HCT116 (cell line): ENCODE data around the gene TTBK1. TPM values are rescaled to one million over a fixed set of nuclear protein-coding genes. Genes with fewer than 3 reads are reported as not detected.

ENCODE experiments used
- ATAC-seq: fragments of 200-7000 bp; cut with Tn5 transposase; 2 replicates; pipeline ENCODE4 v1.9.1; 2020; ENCODE audit warnings: mild to moderate bottlenecking, moderate library complexity
- BruUV-seq: library from RNA; stranded (reverse); fragments of 400-500 nt; replicated peaks from 2 replicates; lab custom pipeline; 2021; lab: Mats Ljungman, UMichigan
- CTCF ChIA-PET: fragments of 300-600 bp; sonication (Branson Sonifier 250); formaldehyde crosslinking; loops from one replicate; lab custom pipeline; 2021; ENCODE audit warnings: antibody characterized with exemption; lab: Charles Lee
- POLR2A ChIA-PET: fragments of 300-600, 350-600 bp; sonication (Branson Sonifier 250); formaldehyde crosslinking; loops from one replicate; lab custom pipeline; 2021; ENCODE audit warnings: antibody characterized with exemption; lab: Charles Lee
- RAD21 ChIA-PET, 2 experiments: fragments of 300-600 bp; sonication (Branson Sonifier 250); formaldehyde crosslinking; loops; one replicate each; lab custom pipeline; 2023; ENCODE audit warnings: low total read pairs in 2 of 2; ENCODE audit not compliant: uncharacterized antibody in 2 of 2, unreplicated experiment in 2 of 2, low non-redundant PET in 1 of 2; lab: Charles Lee
- DNase-seq: peaks from one replicate; pipeline ENCODE4 v3.0.0-alpha.2; 2010; ENCODE audit warnings: low read depth, low spot score
- H2AFZ ChIP-seq: fragments of 200-600 bp; shearing (Covaris generic), sonication (generic); 2 replicates; pipeline ENCODE4 v1.6.1; 2017; ENCODE audit warnings: low read depth, mixed run types, mixed read lengths, antibody characterized with exemption, low read length; ENCODE audit not compliant: poor library complexity, severe bottlenecking
- H3K27ac ChIP-seq: 2 replicates; pipeline ENCODE4 v1.5.1; 2012; ENCODE audit warnings: low read depth, low read length
- H3K27me3 ChIP-seq: fragments of 200-600 bp; sonication (generic); 2 replicates; pipeline ENCODE4 v1.6.1; 2016; ENCODE audit warnings: mixed run types, low read length, mixed read lengths; ENCODE audit not compliant: insufficient read depth
- H3K36me3 ChIP-seq, 2 experiments: fragments of 200-500 bp in 1 of 2; fragments of 200-600 bp in 1 of 2; sonication (Bioruptor generic) in 1 of 2; sonication (generic) in 1 of 2; 2 replicates each; pipeline versions ENCODE4 v1.5.1 to v1.6.1; 2014 to 2016; ENCODE audit warnings: low read length in 2 of 2, inconsistent platforms in 1 of 2, mixed read lengths in 1 of 2, mixed run types in 1 of 2; ENCODE audit not compliant: insufficient read depth in 2 of 2, control insufficient read depth in 1 of 2
- H3K4me1 ChIP-seq, 2 experiments: fragments of 200-600 bp in 1 of 2; sonication (generic) in 1 of 2; 2 replicates each; pipeline versions ENCODE4 v1.5.1 to v1.6.1; 2012 to 2017; ENCODE audit warnings: low read length in 2 of 2, inconsistent platforms in 1 of 2, mild to moderate bottlenecking in 1 of 2, mixed read lengths in 1 of 2, mixed run types in 1 of 2, moderate library complexity in 1 of 2; ENCODE audit not compliant: insufficient read depth in 2 of 2, control insufficient read depth in 1 of 2
- H3K4me2 ChIP-seq: fragments of 200-600 bp; sonication (generic); 2 replicates; pipeline ENCODE4 v1.6.1; 2017; ENCODE audit warnings: mixed run types, low read length, mixed read lengths
- H3K4me3 ChIP-seq, 2 experiments: fragments of 200-600 bp in 1 of 2; sonication (generic) in 1 of 2; replicated peaks in 1 of 2; 2 replicates each; pipeline ENCODE4 v1.5.1; 2011 to 2016; ENCODE audit warnings: low read length in 2 of 2, control low read depth in 1 of 2, low read depth in 1 of 2, mild to moderate bottlenecking in 1 of 2, mixed read lengths in 1 of 2, mixed run types in 1 of 2
- H3K79me2 ChIP-seq: fragments of 200-600 bp; sonication (generic); 2 replicates; pipeline ENCODE4 v1.6.1; 2017; ENCODE audit warnings: mild to moderate bottlenecking, mixed run types, low read length, moderate library complexity, mixed read lengths; ENCODE audit not compliant: insufficient read depth
- H3K9ac ChIP-seq: fragments of 200-600 bp; sonication (generic); 2 replicates; pipeline ENCODE4 v1.6.1; 2016; ENCODE audit warnings: low read length, mixed read lengths
- H3K9me2 ChIP-seq: fragments of 200-600 bp; sonication (generic), shearing (Covaris generic); 2 replicates; pipeline ENCODE4 v1.6.1; 2017; ENCODE audit warnings: mixed run types, mild to moderate bottlenecking, moderate library complexity; ENCODE audit not compliant: insufficient read depth
- H3K9me3 ChIP-seq, 2 experiments: fragments of 200-500 bp in 1 of 2; fragments of 200-600 bp in 1 of 2; sonication (Bioruptor generic) in 1 of 2; sonication (generic) in 1 of 2; 2 replicates each; pipeline ENCODE4 v1.6.1; 2014 to 2017; ENCODE audit warnings: low read length in 2 of 2, mixed read lengths in 2 of 2, inconsistent platforms in 1 of 2, low read depth in 1 of 2, mild to moderate bottlenecking in 1 of 2, mixed run types in 1 of 2, moderate library complexity in 1 of 2; ENCODE audit not compliant: control insufficient read depth in 1 of 2, insufficient read depth in 1 of 2
- H4K20me1 ChIP-seq: fragments of 200-600 bp; sonication (generic), shearing (Covaris generic); 2 replicates; pipeline ENCODE4 v1.6.1; 2017; ENCODE audit warnings: mixed run types, mild to moderate bottlenecking, moderate library complexity; ENCODE audit not compliant: insufficient read depth
- CBX3 ChIP-seq: IDR thresholded peaks from 2 replicates; pipeline ENCODE4 v1.6.1; 2012; ENCODE audit warnings: low read depth
- CEBPB ChIP-seq: IDR thresholded peaks from 2 replicates; pipeline ENCODE4 v1.6.1; 2012; ENCODE audit warnings: low read depth
- EGR1 ChIP-seq: IDR thresholded peaks from 2 replicates; pipeline ENCODE4 v1.6.1; 2012; ENCODE audit warnings: low read depth
- ELF1 ChIP-seq: IDR thresholded peaks from 2 replicates; pipeline ENCODE4 v1.6.1; 2012; ENCODE audit warnings: low read depth, borderline replicate concordance
- EZH2 ChIP-seq: fragments of 200-600 bp; sonication (generic); IDR thresholded peaks from 2 replicates; pipeline ENCODE4 v1.6.1; 2017; ENCODE audit warnings: antibody characterized with exemption, mixed run types
- EZH2phosphoT487 ChIP-seq: fragments of 200-600 bp; IDR thresholded peaks from 2 replicates; pipeline ENCODE4 v1.6.1; 2018; ENCODE audit warnings: antibody characterized with exemption, borderline replicate concordance
- POLR2A ChIP-seq: IDR thresholded peaks from 2 replicates; pipeline ENCODE4 v1.7.0; 2011; ENCODE audit warnings: borderline replicate concordance; ENCODE audit not compliant: insufficient read depth, insufficient read length; ENCODE audit errors: extremely low read depth
- POLR2AphosphoS5 ChIP-seq: IDR thresholded peaks from 2 replicates; pipeline ENCODE4 v1.6.1; 2011; ENCODE audit warnings: mild to moderate bottlenecking, low read depth, low read length, moderate library complexity
- RAD21 ChIP-seq: IDR thresholded peaks from 2 replicates; pipeline ENCODE4 v1.6.1; 2012; ENCODE audit warnings: low read depth, mild to moderate bottlenecking
- SIN3A ChIP-seq: IDR thresholded peaks from 2 replicates; pipeline ENCODE4 v1.6.1; 2012; ENCODE audit warnings: low read depth
- SP1 ChIP-seq: IDR thresholded peaks from 2 replicates; pipeline ENCODE4 v1.6.1; 2012; ENCODE audit warnings: low read depth
- SRF ChIP-seq: IDR thresholded peaks from 2 replicates; pipeline ENCODE4 v1.6.1; 2012; ENCODE audit warnings: low read depth
- YY1 ChIP-seq: IDR thresholded peaks from 2 replicates; pipeline ENCODE4 v1.6.1; 2011; ENCODE audit warnings: low read length, low read depth, moderate library complexity, mild to moderate bottlenecking; ENCODE audit not compliant: insufficient replicate concordance; ENCODE audit errors: extremely low read depth
- ZFX ChIP-seq: fragments of 450-650 bp; IDR thresholded peaks from 2 replicates; pipeline ENCODE4 v1.6.1; 2017
- ZNF274 ChIP-seq: fragments of 200-500 bp; sonication (Bioruptor generic); IDR thresholded peaks from 2 replicates; pipeline ENCODE4 v1.6.1; 2014; ENCODE audit warnings: mild to moderate bottlenecking, low read depth, low read length, inconsistent platforms
- intact Hi-C: fragments of 100-400 bp; cut with micrococcal nuclease; formaldehyde crosslinking; loops from 2 replicates; pipeline ENCODE4 v1.10.0; 2022
- total RNA-seq: library from RNA; stranded (reverse); gene quantifications from one replicate; pipeline ENCODE4 v1.2.1, GENCODE V29; 2021; ENCODE audit not compliant: unreplicated experiment
- TF ChIP-seq, protein P1 (sequence below): IDR thresholded peaks from 2 replicates; pipeline ENCODE4 v1.6.1; 2012
- TF ChIP-seq, protein P2 (sequence below): IDR thresholded peaks from 2 replicates; pipeline ENCODE4 v1.6.1; 2011; ENCODE audit warnings: mild to moderate bottlenecking, low read length, moderate library complexity; ENCODE audit not compliant: insufficient replicate concordance; ENCODE audit errors: extremely low read depth
- TF ChIP-seq, protein P3 (sequence below), 3 experiments: fragments of 200-600 bp in 1 of 3; sonication (generic) in 1 of 3; IDR thresholded peaks in 2 of 3; conservative IDR thresholded peaks in 1 of 3; 2 replicates each; pipeline ENCODE4 v1.5.1; 2012 to 2017; ENCODE audit warnings: low read depth in 2 of 3, low read length in 2 of 3, antibody characterized with exemption in 1 of 3, borderline replicate concordance in 1 of 3, control low read depth in 1 of 3, mild to moderate bottlenecking in 1 of 3, mixed read lengths in 1 of 3, mixed run types in 1 of 3, moderate library complexity in 1 of 3; ENCODE audit not compliant: insufficient read depth in 1 of 3
- TF ChIP-seq, protein P4 (sequence below): IDR thresholded peaks from 2 replicates; pipeline ENCODE4 v1.6.1; 2012; ENCODE audit warnings: low read depth

The TTBK1 gene
- total RNA-seq, 1 experiment from 2014 or later = not detected

GRCh38 chr6:43250992-43251373, 7.7 kb downstream of the TTBK1 start:
- H3K27me3 ChIP-seq = peaks cover 4% of the 10 kb centered on the region; the same call in 1 of the 2 replicates
- no peak overlapping the region for H3K4me2 ChIP-seq
- ATAC-seq (no peak), DNase-seq (no peak)
- H4K20me1 ChIP-seq = no peaks in the 10 kb centered on the region
- H3K27ac ChIP-seq = no peak overlapping the region
- no TSS peak for BruUV-seq
- H3K4me3 ChIP-seq = no peak overlapping the region
- no peaks in the 10 kb centered on the region for H3K79me2 ChIP-seq
- RAD21 ChIA-PET = no interaction called here
- H2AFZ ChIP-seq = no peak overlapping the region
- POLR2A ChIA-PET = no interaction called here
- TF ChIP-seq, protein P1, sequence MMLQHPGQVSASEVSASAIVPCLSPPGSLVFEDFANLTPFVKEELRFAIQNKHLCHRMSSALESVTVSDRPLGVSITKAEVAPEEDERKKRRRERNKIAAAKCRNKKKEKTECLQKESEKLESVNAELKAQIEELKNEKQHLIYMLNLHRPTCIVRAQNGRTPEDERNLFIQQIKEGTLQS = no peak
- TF ChIP-seq, protein P2, sequence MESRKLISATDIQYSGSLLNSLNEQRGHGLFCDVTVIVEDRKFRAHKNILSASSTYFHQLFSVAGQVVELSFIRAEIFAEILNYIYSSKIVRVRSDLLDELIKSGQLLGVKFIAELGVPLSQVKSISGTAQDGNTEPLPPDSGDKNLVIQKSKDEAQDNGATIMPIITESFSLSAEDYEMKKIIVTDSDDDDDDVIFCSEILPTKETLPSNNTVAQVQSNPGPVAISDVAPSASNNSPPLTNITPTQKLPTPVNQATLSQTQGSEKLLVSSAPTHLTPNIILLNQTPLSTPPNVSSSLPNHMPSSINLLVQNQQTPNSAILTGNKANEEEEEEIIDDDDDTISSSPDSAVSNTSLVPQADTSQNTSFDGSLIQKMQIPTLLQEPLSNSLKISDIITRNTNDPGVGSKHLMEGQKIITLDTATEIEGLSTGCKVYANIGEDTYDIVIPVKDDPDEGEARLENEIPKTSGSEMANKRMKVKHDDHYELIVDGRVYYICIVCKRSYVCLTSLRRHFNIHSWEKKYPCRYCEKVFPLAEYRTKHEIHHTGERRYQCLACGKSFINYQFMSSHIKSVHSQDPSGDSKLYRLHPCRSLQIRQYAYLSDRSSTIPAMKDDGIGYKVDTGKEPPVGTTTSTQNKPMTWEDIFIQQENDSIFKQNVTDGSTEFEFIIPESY = no peak
- no peak for TF ChIP-seq EZH2
- no peak for TF ChIP-seq POLR2A
- TF ChIP-seq CEBPB = no peak
- no peak for TF ChIP-seq YY1
- no peak for TF ChIP-seq SRF
- TF ChIP-seq, protein P3, sequence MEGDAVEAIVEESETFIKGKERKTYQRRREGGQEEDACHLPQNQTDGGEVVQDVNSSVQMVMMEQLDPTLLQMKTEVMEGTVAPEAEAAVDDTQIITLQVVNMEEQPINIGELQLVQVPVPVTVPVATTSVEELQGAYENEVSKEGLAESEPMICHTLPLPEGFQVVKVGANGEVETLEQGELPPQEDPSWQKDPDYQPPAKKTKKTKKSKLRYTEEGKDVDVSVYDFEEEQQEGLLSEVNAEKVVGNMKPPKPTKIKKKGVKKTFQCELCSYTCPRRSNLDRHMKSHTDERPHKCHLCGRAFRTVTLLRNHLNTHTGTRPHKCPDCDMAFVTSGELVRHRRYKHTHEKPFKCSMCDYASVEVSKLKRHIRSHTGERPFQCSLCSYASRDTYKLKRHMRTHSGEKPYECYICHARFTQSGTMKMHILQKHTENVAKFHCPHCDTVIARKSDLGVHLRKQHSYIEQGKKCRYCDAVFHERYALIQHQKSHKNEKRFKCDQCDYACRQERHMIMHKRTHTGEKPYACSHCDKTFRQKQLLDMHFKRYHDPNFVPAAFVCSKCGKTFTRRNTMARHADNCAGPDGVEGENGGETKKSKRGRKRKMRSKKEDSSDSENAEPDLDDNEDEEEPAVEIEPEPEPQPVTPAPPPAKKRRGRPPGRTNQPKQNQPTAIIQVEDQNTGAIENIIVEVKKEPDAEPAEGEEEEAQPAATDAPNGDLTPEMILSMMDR (IDR thresholded peaks at IDR 0.05 in 2 of 3, conservative IDR thresholded peaks at IDR 0.05 in 1 of 3; ENCODE audit: borderline replicate concordance in 1 of 3, insufficient read depth in 1 of 3, low read depth in 2 of 3, low read length in 2 of 3) = no peak
- no peak for TF ChIP-seq ZFX
- TF ChIP-seq RAD21 = no peak
- TF ChIP-seq, protein P4, sequence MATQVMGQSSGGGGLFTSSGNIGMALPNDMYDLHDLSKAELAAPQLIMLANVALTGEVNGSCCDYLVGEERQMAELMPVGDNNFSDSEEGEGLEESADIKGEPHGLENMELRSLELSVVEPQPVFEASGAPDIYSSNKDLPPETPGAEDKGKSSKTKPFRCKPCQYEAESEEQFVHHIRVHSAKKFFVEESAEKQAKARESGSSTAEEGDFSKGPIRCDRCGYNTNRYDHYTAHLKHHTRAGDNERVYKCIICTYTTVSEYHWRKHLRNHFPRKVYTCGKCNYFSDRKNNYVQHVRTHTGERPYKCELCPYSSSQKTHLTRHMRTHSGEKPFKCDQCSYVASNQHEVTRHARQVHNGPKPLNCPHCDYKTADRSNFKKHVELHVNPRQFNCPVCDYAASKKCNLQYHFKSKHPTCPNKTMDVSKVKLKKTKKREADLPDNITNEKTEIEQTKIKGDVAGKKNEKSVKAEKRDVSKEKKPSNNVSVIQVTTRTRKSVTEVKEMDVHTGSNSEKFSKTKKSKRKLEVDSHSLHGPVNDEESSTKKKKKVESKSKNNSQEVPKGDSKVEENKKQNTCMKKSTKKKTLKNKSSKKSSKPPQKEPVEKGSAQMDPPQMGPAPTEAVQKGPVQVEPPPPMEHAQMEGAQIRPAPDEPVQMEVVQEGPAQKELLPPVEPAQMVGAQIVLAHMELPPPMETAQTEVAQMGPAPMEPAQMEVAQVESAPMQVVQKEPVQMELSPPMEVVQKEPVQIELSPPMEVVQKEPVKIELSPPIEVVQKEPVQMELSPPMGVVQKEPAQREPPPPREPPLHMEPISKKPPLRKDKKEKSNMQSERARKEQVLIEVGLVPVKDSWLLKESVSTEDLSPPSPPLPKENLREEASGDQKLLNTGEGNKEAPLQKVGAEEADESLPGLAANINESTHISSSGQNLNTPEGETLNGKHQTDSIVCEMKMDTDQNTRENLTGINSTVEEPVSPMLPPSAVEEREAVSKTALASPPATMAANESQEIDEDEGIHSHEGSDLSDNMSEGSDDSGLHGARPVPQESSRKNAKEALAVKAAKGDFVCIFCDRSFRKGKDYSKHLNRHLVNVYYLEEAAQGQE = no peak
- no peak for TF ChIP-seq EZH2phosphoT487
- no peak for TF ChIP-seq SIN3A
- no peak for TF ChIP-seq ELF1
- no peak for TF ChIP-seq CBX3
- no peak for TF ChIP-seq SP1
- TF ChIP-seq POLR2AphosphoS5 = no peak
- TF ChIP-seq ZNF274 = no peak
- no peak for TF ChIP-seq EGR1
- no peak overlapping the region for H3K9ac ChIP-seq
- no peaks in the 10 kb centered on the region for H3K36me3 ChIP-seq
- intact Hi-C loops = no loop called here
- CTCF ChIA-PET = no interaction called here
- H3K4me1 ChIP-seq = peaks cover 3 to 11% of the 10 kb centered on the region in 2 experiments; a peak in 2 of 4 replicates
- H3K9me2 ChIP-seq = no peaks in the 10 kb centered on the region
- H3K9me3 ChIP-seq = no peaks in the 10 kb centered on the region
